GM18508 (cell line): ENCODE data around the gene RASSF7.

Experiments used
- ATAC-seq: cut with Tn5 transposase; IDR thresholded peaks from one replicate; pipeline ENCODE4 v1.9.1; 2021; ENCODE audit warnings: moderate number of reproducible peaks; ENCODE audit not compliant: insufficient read depth, unreplicated experiment

The RASSF7 gene

DNA sequence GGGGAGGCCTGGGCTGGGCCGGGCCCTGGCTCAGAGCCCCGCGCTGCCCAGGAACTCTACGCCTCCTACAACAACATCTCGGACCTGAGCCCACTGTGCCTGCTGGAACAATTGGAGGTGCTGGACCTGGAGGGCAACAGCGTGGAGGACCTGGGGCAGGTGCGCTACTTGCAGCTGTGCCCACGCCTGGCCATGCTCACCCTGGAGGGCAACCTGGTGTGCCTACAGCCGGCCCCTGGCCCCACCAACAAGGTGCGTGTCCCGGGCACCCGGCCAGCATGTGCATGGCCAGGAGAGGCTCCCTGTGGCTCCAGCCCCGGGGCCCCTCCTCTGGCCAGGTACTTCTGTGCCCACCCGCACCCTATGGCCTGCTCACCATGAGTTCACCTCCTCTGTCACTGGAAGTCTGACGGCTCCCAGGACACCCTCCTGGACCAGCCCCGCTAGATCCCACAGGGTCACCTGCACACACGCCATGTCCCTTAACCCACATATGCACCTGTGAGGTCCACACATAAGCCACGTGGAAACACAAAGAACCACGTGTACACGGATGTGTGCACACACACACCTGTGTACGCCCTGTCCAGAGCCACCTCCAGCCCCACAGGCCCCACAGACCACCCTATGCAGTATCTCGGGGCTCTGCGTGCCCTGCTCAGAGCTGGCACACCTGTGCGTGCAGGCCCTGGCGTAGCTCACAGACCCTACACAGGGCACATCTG lies 10.6 kb upstream of the RASSF7 start:
- no peak for ATAC-seq

DNA sequence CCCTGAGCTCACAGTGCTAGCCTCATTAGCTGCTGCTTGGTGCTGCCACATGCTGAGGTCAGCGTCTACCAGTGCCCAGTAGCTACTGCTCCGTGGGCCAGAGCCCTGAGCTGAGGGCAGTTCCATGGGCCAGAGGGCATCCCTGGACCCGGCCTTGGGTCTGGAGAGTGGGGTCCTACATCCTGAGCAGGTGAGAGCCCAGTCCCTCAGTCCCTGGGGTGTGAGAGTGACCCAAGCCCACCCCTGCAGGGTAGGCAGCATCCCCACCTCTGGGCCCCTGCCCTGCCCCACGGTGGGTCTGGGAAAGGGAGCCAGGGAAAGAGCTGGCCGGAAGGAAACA lies 10.1 kb upstream of the RASSF7 start:
- ATAC-seq, result no peak

DNA sequence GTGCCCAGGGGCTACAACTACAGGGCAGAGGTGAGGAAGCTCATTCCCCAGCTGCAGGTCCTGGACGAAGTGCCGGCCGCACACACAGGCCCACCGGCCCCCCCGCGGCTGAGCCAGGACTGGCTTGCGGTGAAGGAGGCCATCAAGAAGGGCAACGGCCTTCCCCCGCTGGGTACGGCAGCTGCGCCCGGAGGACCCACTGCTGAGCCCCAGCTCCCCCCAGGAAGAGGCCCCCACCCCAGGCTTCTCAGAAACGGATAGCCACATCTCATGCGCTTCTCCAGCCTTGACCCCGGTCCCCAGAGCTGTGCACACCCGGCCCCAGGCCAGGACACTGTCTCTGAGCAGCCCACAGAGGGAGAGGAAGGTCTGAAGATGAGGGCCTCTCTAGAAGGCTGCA lies 9.6 kb upstream of the RASSF7 start:
- no peak for ATAC-seq

DNA sequence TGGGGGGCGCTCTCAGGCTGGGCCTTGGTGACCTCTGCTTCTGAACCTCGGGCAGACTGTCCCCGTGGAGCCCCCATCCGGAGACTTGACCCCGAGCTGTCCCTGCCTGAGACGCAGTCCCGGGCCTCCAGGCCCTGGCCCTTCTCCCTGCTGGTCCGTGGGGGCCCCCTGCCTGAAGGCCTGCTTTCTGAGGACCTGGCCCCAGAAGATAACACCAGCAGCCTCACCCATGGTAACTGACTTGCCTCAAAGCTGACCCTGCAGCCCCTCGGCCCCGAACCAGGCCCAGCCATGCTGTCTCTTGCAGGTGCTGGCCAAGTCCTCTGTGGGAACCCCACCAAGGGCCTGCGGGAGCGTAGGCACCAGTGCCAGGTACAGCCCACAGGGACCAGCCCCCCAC lies 9.2 kb upstream of the RASSF7 start:
- no peak for ATAC-seq

DNA sequence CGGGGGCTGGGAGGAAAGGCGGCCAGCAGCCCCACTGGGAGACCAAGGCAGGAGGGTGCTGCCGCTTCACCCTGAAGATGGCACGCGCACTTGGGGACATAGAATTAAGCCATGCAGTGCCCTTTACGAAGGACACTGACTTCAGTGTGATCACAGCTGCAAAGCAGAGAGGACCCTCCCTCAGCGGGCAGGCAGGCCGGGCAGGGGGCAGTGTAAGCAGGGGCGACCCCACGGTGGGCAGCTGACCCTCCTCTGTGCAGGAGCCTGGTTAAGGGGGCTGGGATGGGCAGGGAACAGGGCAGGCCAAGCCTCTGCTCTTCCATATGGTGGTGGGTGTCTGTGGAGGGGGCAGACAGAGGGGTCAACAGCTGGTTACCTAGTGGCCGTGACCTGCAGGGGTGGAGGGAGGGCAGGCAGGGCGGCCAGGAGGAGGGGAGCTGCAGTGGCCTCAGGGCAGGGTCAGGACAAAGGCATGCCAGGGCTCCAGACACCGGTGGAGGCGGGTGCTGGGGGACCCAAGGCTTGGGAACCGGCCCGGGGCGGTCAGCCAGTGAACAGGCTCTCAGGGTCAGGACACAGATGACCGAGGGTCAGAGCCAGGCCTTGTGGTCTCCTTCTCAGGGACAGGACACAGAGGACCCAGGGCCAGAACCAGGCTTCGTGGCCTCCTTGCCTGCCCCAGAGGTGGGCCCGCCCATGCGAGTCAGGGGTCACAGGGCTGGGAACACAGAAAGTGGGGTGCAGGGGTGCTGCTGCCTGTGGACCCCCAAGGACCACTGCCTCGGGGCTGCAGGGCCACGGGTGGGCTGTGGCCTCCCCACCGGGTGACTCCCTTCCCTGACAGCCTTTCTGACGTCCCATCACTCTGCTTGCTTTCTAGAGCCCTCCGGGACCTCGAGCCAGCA lies 7.4 kb upstream of the RASSF7 start:
- no peak for ATAC-seq

DNA sequence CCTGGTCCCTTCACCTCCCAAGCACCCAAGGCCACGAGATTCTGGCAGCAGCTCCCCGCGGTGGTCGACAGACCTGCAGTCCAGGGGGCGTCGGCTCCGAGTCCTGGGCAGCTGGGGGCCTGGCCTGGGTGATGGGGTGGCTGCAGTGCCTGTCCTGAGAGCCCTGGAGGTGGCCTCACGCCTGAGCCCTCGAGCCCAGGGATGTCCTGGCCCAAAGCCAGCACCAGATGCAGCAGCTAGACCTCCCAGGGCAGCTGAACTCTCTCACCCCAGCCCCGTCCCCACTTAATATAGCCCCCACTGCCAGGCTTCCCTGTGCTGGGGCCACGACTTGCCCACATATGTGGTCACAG lies 6.8 kb upstream of the RASSF7 start:
- no peak for ATAC-seq

DNA sequence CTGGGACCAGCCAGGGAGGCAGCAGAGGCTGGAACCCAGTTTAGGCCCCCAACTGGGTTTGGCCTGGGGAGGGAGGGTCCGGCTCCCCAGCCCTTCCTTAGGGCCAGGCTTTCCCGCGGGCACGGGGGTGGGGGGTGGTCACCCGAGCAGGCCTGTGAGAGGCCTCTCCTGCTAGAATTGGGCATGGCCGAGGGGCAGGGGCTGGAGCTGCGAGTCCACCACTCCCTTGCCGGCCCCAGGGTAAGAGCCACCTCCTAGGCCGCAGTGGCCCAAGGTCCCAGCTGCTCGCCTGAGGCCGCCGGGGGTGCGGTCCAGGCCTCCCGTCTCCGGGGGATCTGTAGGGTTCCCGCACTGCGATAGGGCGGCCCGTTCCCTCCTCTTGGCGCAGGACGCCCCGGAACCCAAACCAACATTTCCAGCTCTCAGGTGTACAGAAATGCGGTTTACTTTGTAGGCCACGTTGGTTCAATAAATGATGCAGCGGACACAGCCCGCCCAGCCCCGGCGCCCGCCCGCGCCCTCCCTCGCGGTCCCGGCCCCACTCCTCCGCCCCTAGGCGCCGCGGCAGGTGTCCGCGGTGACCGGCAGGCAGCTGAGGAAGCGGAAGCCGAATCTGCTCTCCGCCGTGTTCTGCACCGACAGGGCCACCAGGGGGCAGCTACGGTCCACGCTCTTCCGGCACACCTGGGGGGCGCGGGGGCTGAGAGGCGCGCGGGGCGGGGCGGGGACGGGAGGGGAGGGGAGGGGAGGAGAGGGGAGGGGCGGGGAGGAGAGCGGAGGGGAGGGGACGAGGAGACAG lies 6.1 kb upstream of the RASSF7 start:
- no peak for ATAC-seq

DNA sequence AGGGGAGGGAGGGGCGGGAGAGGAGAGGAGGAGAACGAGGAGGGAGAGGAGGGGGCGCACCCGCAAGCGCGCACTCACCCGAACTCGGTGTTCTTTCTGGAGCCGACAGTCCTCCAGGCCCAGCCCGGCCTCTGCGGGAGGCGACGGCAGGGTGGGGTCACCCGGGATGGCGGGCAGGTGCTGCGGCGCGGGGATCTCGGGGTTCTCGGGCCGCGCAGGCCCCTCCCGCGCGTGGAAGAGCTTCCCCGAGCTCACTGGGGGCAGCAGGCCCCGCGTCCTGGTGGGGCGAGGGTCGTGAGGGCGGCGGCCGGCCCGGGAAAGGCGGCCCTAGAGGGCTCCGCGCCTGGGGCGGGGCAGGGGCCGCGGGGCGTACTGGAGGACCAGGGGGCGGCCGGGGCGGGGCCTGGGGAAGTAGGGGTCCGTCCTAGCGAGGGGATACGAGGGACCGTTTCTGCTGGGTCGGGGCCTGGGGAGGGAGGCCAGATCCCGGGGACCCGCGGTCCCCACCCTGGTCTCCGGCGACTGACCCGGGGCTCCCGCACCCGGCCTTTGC lies 5.5 kb upstream of the RASSF7 start:
- no peak for ATAC-seq

DNA sequence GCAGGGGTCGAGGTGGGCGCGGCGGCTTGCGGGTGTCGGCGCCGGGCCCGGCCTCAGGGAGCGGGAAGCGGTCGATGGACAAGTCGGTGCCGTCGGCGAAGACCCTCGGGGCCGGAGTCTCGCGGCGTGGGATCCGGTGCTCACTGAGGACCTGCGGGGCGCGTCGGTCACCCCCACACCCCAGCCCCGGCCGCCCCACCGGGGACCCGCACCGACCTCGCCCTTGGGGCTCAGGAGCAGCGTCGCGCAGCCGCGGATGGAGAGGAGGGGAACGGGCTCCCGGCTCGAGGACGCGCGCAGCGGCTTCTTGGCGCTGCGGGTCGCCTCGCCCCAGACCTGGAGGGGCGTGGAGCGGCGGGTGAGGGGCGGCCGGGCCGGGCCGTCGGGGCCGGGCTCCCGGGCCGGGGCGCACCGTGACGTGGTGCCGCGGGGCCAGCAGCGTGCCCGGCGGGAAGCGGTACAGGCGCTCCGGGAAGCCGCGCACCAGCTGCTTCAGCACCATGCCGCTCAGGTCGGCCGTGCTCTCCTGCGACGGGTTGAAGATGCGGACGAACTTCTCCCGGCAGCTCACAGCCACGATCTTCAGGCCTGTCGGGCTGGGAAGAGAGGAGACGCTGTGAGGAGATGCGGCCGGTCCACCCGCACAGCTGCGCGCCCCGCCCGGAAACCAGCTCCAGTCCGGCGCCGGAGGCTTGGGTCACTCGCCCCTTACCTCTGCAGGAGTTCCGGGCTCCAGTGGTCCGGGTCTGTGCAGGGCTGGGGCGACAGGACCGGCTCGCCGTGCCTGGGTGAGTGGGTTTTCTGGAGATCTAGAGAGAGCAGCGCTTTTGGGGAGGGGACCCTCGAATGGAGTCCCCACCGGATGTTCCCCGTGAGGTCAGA lies 4.7 kb upstream of the RASSF7 start:
- no peak for ATAC-seq

DNA sequence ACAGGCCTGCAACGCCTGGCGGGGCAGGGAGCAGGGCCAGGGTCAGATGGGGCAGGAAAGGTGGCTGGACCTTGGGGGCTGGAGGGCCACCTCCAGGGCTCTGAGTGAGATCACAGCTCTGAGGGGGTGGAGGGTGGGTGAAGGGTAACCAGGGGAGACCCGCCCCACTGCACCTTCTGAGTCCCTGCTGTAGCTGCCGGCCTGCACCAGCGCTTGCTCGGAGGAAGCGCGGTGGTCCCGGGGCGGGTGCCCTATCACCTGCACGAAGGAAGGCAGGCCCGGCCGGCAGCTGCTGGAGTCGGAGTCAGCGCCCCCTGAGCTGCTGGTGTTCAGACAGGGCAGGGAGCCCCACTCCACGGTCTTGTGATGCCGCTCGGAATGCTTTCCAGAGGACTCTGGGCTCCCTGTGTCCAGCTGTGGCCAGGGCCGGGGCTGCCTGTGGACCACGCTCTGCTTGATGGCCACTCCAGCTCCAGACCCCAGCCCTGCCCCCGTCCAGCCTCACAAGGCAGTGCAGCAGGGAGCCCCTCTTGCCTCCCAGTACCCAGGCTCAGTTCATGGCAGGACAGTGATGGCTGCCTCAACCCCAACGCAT lies 4.0 kb upstream of the RASSF7 start:
- ATAC-seq, result no peak

DNA sequence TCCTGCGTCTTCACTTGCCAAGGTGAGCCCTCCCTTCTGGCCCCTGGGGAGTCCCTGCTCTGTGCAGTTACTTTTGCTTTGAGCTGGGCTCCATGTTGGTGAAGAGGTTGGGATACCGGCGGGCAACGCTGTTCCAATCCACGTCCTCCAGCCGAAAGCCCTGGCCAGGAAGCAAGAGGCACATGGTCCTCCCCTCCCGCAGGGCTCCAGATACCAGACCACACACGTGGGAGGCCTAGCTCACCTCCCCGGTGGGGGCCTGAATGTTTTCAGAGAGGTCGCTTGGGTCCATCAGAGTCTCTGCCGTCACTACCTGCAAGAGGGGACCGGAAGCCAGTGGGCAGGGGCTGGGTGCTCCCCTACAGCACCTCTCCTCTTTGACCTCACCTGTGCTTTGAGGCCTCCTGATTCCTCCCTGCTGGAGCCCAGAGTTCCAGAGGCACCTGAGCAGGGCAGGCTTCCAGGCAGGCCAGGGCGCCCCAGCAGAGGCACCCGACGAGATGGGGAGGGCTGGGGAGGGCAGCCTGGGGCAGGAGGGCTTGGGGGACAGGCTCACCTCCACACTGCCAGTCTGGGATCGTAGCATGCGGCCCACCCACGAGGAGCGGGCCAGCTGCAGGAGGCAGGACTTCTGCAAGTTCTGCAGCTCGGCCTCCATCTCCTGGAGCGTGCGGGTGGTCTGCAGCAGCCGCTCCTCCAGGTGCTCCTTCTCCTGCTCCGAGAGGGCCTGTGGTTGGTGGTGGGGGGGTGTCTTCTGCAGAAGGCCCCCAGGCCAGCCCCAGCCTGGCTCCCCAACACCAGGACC lies 3.2 kb upstream of the RASSF7 start:
- no peak for ATAC-seq

DNA sequence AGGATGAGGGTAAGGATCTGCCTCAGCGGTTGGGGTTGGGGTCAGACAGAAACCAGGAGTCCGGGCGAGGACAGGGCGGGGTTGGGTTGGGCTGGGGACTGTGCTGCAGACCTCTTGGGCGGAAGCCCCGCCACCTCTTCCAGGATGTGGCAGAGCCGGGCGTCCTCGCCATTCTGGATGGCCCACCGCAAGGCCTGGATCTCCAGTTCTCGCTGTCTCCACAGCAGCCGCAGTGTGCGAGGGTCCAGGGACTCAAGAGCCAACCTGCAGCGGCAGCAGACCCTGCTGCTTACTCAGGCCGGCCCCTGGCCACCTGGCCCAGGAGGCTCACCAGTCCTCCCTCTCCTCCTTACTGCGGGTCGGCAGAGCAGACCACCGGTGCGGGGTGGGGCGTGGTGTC lies 2.3 kb upstream of the RASSF7 start:
- ATAC-seq, result no peak

DNA sequence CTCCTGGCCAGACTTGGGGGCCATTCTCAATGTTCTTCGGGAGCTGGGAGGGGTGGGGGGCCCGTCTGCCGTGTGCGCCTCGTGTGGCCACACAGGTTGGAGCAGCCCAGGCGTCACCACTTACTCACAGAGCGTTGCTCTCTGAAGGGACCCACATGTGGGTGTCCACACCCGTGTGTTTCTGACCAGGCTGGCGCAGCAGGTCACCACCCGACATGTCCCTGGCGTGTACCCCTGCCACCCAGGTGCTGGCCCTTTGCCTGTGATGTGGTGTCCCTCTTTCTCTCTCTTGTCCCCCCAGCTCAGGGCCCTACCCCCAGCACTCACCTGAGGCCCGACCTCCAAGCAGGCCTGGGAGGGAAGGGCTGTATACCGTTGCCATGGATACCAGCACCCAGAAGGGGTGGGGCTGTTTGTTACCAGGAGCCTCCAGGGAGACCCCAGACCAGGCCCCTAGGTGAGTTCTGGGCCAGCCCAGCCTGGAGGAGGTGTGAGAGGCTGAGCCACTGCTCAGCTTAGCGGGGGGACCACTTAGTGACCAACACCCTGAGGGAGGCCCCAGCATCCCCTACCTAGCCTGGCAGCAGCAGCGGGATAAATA lies 1.6 kb upstream of the RASSF7 start:
- ATAC-seq, result no peak

DNA sequence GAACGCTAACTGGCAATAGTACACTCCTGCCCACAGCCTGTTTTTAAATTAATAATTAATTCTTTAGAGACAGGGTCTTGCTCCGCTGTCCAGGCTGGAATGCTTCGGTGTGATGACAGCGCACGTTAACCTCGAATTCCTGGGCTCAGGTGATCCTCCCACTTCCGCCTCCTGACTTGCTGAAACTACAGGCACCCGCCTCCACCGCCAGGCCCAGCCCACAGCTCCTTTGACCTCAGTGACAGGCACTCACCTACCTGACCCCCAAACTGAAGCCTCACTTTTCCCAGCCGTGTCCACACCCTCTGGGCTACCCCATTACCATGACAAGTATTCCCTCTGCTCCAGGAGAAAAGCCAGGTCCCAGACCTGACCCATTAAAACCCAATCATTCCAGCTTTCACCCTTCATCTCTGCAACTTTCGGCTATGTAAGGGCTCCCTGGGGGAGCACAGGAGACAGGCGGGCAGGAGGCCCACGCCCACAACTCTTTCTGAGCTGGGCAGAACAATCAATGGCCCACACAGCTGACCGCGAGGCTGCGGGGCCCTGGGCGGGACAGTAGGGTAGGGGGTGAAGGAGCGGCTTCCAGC lies 962 bp upstream of the RASSF7 start:
- no peak for ATAC-seq

DNA sequence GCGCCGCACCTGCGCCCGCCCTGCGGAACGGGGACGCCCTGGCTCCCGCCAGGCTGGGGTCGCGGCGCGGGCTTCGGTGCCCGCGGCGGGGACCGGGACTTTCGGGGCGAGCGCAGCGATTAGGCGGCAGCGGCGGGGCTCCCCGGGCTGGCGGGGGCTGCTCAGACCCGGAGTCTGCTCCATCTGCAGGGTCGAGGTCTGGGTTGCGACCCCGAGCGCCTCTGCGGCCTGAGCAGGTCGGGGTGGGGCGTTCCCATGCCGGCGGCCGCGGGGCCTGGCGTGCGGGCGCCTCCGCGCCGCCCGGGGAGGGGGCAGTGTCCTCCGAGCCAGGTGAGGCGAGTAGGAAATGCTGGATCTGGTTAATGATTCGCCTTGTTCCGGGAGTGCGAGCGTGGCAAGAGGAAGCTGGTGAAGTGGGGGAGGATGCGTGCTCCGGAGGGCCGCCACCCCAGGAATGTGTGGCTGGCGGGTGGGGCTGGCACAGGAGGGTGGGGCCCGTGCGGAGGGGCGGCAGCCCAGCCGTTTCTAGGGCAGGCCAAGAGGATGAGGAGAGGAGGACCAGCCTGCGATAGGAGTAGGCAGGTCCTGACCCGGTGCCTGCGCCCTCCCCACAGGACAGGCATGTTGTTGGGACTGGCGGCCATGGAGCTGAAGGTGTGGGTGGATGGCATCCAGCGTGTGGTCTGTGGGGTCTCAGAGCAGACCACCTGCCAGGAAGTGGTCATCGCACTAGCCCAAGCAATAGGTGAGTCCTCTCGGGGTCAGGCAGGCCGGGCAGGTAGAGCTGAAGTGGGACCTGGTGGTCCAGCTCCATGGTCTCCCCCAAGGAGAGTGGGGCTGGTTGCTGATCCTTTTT lies 606 bp downstream of the RASSF7 start:
- ATAC-seq, result no peak

DNA sequence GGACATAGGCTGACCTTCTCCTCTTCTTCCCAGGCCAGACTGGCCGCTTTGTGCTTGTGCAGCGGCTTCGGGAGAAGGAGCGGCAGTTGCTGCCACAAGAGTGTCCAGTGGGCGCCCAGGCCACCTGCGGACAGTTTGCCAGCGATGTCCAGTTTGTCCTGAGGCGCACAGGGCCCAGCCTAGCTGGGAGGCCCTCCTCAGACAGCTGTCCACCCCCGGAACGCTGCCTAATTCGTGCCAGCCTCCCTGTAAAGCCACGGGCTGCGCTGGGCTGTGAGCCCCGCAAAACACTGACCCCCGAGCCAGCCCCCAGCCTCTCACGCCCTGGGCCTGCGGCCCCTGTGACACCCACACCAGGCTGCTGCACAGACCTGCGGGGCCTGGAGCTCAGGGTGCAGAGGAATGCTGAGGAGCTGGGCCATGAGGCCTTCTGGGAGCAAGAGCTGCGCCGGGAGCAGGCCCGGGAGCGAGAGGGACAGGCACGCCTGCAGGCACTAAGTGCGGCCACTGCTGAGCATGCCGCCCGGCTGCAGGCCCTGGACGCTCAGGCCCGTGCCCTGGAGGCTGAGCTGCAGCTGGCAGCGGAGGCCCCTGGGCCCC lies 1.4 kb downstream of the RASSF7 start:
- ATAC-seq, result no peak
